Measurements from ENCODE around the gene MTHFS.

The MTHFS gene

DNA sequence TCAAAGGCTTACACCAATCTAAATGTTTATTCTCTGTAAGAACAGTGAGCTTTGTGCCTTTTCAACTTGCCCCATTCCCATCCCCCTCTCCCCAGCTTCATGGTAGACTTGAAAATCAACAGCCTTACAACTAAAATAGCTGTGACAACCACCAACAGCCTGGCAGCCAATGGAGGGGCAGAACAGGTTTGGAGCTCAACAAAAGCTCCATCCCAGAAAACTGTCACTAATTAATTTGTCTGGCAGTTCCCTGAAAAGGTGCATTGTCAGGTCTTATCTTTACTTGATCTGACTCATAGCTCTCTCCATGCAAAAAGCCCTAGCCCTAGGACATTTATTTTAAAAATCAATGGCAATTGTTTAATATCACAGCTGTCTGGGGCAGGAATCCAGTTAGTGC is 22.6 kb downstream of the MTHFS start:
- H3K4me3 ChIP-seq (replicated peaks in 1 of 2; ENCODE audit: low read depth in 2 of 2, low read length in 2 of 2) = no peak overlapping the region
- TF ChIP-seq, protein P1, sequence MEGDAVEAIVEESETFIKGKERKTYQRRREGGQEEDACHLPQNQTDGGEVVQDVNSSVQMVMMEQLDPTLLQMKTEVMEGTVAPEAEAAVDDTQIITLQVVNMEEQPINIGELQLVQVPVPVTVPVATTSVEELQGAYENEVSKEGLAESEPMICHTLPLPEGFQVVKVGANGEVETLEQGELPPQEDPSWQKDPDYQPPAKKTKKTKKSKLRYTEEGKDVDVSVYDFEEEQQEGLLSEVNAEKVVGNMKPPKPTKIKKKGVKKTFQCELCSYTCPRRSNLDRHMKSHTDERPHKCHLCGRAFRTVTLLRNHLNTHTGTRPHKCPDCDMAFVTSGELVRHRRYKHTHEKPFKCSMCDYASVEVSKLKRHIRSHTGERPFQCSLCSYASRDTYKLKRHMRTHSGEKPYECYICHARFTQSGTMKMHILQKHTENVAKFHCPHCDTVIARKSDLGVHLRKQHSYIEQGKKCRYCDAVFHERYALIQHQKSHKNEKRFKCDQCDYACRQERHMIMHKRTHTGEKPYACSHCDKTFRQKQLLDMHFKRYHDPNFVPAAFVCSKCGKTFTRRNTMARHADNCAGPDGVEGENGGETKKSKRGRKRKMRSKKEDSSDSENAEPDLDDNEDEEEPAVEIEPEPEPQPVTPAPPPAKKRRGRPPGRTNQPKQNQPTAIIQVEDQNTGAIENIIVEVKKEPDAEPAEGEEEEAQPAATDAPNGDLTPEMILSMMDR (IDR thresholded peaks at IDR 0.05; ENCODE audit: low read depth, low read length) = no peak
- DNase-seq (ENCODE audit: low read depth in 2 of 2) = no peak

DNA sequence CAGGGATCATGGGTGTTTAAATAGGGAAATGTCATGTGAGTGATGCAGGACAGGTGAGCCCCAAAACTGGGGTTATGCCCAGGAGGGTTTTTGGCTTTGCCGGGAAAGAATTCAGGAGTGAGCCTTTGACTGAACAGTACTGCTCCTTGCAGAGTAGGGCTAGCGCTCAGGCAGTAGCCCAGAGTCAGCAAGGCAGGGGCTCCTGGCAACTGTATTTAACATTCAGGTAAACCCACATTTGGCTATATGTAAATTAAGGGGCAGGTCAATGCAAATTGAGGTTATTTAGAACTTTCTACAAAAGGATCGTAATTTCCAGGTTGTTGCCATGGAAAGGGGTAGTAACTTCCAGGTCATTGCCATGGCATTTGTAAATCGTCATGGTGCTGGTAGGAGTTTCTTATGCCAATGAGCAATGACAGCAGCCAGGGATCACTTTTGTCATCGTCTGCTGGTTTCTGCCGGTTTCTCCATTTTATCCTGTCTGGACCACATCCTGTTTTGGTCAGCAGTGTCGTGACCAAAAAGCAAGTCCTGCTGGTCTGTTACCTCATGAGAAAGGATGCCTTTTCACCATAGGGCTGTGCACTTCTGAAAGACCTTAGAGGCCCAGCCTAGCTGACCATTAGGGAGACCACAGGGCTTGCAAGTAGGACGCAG is 24.3 kb downstream of the MTHFS start:
- DNase-seq (ENCODE audit: low read depth in 2 of 2) = peak; percentile 37 to 95
- no peak overlapping the region for H3K4me3 ChIP-seq (replicated peaks in 1 of 2; ENCODE audit: low read depth in 2 of 2, low read length in 2 of 2)
- TF ChIP-seq, protein P1 (IDR thresholded peaks at IDR 0.05; ENCODE audit: low read depth, low read length) = no peak

DNA sequence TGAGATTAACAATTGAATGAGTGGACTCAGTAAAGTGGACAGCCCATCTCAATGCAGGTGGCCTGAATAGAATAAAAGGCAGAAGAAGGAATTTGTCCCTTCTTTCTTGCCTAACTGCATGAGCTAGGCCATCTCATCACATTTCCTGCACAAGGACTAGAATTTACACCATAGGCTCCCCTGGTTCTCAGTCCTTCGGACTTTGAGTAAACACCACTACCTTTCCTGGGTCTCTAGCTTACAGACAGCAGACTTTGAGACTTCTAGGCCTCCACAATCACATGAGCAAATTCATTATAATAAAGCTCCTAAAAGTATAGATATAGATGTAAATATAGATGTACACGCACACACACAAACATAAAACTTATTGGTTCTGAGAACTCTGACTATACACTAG is 28.3 kb downstream of the MTHFS start:
- DNase-seq (ENCODE audit: low read depth in 2 of 2) = no peak
- no peak overlapping the region for H3K4me3 ChIP-seq (replicated peaks in 1 of 2; ENCODE audit: low read depth in 2 of 2, low read length in 2 of 2)
- TF ChIP-seq, protein P1 (IDR thresholded peaks at IDR 0.05; ENCODE audit: low read depth, low read length) = no peak

DNA sequence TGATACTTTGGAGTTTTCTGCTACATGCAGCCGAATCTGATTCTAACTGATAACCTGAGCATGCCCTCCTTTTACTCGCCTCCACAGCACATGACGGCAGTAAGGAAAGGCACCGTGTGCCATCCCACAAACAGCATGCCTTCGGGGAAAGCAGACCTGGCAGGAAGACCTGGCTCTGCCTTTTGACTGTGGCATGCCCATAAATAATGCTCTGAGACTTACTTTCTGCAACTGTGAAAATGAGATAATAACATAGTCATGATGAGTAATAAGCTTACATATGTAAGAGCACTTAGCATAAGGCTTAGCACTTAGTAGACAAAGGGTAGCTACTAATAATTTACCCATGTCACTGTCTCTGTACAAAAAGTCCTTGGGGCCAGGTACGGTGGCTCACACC is 32.9 kb downstream of the MTHFS start:
- DNase-seq (ENCODE audit: low read depth in 2 of 2) = peak in 1 of 2 donors; percentile 53

DNA sequence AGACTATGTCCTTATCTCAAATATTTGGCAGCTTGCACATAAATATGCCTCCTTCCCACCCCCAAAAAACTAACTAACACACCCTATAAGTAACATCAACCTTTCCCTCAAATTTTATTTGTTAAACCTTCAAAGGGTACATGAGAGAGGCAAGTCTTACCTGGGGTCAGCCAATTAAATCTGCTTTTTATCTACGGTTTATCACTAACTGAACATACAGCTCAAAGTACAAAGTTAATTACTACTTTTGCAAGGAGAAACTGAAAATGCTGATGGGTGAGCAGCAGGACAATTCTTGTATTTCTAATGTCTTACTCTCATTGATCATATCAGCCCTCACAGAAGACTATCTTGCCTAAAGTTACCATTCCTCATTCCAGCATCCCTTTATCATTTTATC is 34.6 kb downstream of the MTHFS start:
- TF ChIP-seq, protein P1 (IDR thresholded peaks at IDR 0.05; ENCODE audit: low read depth, low read length) = no peak
- H3K4me3 ChIP-seq (replicated peaks in 1 of 2; ENCODE audit: low read depth in 2 of 2, low read length in 2 of 2) = no peak overlapping the region
- DNase-seq (ENCODE audit: low read depth in 2 of 2) = no peak

More for the DNA sequence above, 32.9 kb downstream of the MTHFS start:
- TF ChIP-seq, protein P1 (IDR thresholded peaks at IDR 0.05; ENCODE audit: low read depth, low read length) = no peak
- H3K4me3 ChIP-seq (replicated peaks in 1 of 2; ENCODE audit: low read depth in 2 of 2, low read length in 2 of 2) = no peak overlapping the region

DNA sequence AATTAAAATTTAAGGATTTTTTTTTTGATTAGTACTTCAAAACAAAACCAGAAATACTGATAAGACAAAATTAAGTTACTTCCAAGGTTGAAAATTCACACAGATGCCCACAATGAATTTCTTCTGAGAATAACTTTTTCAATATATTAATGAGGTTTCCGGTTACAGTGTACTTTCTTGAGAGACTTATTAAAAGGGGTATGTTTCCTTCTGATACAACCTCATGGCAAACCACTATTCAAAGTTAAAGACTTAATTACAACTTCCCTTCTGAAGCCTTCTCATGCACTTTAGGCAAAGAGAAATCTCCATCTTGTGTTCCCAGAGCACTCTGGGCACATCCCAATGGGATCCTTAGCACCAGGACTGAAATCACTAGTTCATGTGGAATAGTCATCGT is 36.2 kb downstream of the MTHFS start:
- H3K4me3 ChIP-seq (replicated peaks in 1 of 2; ENCODE audit: low read depth in 2 of 2, low read length in 2 of 2) = no peak overlapping the region
- no peak for DNase-seq (ENCODE audit: low read depth in 2 of 2)
- TF ChIP-seq, protein P1 (IDR thresholded peaks at IDR 0.05; ENCODE audit: low read depth, low read length) = no peak

DNA sequence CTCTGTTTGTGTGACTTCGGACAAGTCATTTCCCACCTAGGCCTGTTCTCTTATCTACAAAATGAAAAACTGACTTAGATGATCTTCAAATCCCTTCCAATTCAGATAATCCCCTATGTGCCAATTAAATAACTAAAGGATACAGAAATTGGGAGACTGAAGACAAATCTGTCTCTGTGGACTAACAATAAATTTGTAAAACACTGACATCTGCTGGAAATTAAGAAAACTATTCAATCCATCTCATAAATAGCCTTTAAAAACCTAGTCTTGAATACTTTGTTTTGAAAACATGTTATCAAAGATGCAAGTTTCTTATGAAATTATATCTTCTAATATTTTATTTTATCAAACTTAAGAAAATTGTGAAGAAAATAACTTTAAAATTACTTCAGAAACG is 38.3 kb downstream of the MTHFS start:
- H3K4me3 ChIP-seq (replicated peaks in 1 of 2; ENCODE audit: low read depth in 2 of 2, low read length in 2 of 2) = no peak overlapping the region
- DNase-seq (ENCODE audit: low read depth in 2 of 2) = peak; percentile 20 to 33
- TF ChIP-seq, protein P1 (IDR thresholded peaks at IDR 0.05; ENCODE audit: low read depth, low read length) = no peak
